PC-3 (cell line): ENCODE results near the gene MDM1. TPM values are rescaled to one million over a fixed set of nuclear protein-coding genes. Genes with fewer than 3 reads are reported as not detected.

Experiments
- ATAC-seq: fragments of 200-7000 bp; cut with Tn5 transposase; 2 replicates; pipeline ENCODE4 v1.9.1; 2020; ENCODE audit warnings: mild to moderate bottlenecking, moderate library complexity
- BruUV-seq: library from RNA; stranded (reverse); fragments of 400-500 nt; replicated peaks from 2 replicates; lab custom pipeline; 2021; lab: Mats Ljungman, UMichigan
- CTCF ChIA-PET: fragments of 300-600 bp; sonication (Branson Sonifier 250); formaldehyde crosslinking; loops from one replicate; lab custom pipeline; 2022; ENCODE audit warnings: antibody characterized with exemption; lab: Charles Lee
- POLR2A ChIA-PET: fragments of 300-600 bp; sonication (Branson Sonifier 250); formaldehyde crosslinking; loops from one replicate; lab custom pipeline; 2022; ENCODE audit warnings: antibody characterized with exemption; ENCODE audit not compliant: unreplicated experiment; lab: Charles Lee
- DNase-seq: peaks from one replicate; pipeline ENCODE4 v3.0.0-alpha.2; 2015
- H2AFZ ChIP-seq: fragments of 300-600 bp; sonication (generic); 2 replicates; pipeline ENCODE4 v1.6.0; 2016; ENCODE audit warnings: antibody characterized with exemption, low read length
- H3F3A ChIP-seq: fragments of 300-600 bp; sonication (generic); one replicate; pipeline ENCODE4 v1.6.0; 2017; ENCODE audit warnings: antibody characterized with exemption, low read length, control low read depth, mild to moderate bottlenecking; ENCODE audit not compliant: unreplicated experiment
- H3K27ac ChIP-seq: fragments of 300-600 bp; sonication (generic); 2 replicates; pipeline ENCODE4 v1.5.1; 2016; ENCODE audit warnings: mild to moderate bottlenecking, low read length
- H3K27me3 ChIP-seq: fragments of 300-600 bp; sonication (generic); 2 replicates; pipeline ENCODE4 v1.6.1; 2016; ENCODE audit warnings: low read length, mixed read lengths
- H3K36me3 ChIP-seq: fragments of 300-600 bp; sonication (generic); 2 replicates; pipeline ENCODE4 v1.6.1; 2016; ENCODE audit warnings: low read depth, mixed run types, low read length, mixed read lengths
- H3K4me1 ChIP-seq: fragments of 300-600 bp; sonication (generic); 2 replicates; pipeline ENCODE4 v1.5.1; 2016; ENCODE audit warnings: low read length; ENCODE audit not compliant: insufficient read depth
- H3K4me2 ChIP-seq: fragments of 300-600 bp; sonication (generic); 2 replicates; pipeline ENCODE4 v1.6.0; 2016; ENCODE audit warnings: low read length
- H3K4me3 ChIP-seq: fragments of 300-600 bp; sonication (generic); 2 replicates; pipeline ENCODE4 v1.5.1; 2016; ENCODE audit warnings: mild to moderate bottlenecking, low read length, mixed read lengths
- H3K79me2 ChIP-seq: fragments of 300-600 bp; sonication (generic); 2 replicates; pipeline ENCODE4 v1.6.1; 2017; ENCODE audit warnings: low read length, mixed read lengths
- H3K9ac ChIP-seq: fragments of 300-600 bp; sonication (generic); 2 replicates; pipeline ENCODE4 v1.6.0; 2016; ENCODE audit warnings: mild to moderate bottlenecking, low read length
- H3K9me2 ChIP-seq: fragments of 300-600 bp; sonication (generic); replicated peaks from 2 replicates; pipeline ENCODE4 v1.6.1; 2016; ENCODE audit warnings: mixed run types, low read length, mixed read lengths
- H3K9me3 ChIP-seq: fragments of 300-600 bp; sonication (generic); 2 replicates; pipeline ENCODE4 v1.6.1; 2016; ENCODE audit warnings: low read length, mixed read lengths
- H4K20me1 ChIP-seq: fragments of 300-600 bp; sonication (generic); 2 replicates; pipeline ENCODE4 v1.6.1; 2016; ENCODE audit warnings: low read length, mixed read lengths
- EZH2 ChIP-seq: fragments of 300-600 bp; sonication (generic); IDR thresholded peaks from one replicate; pipeline ENCODE4 v1.6.1; 2017; ENCODE audit warnings: antibody characterized with exemption, mild to moderate bottlenecking, low read length; ENCODE audit not compliant: unreplicated experiment
- EZH2phosphoT487 ChIP-seq: fragments of 300-600 bp; sonication (generic); IDR thresholded peaks from 2 replicates; pipeline ENCODE4 v1.6.1; 2018; ENCODE audit warnings: mild to moderate bottlenecking, antibody characterized with exemption, low read length, borderline replicate concordance
- intact Hi-C: fragments of 100-400 bp; cut with micrococcal nuclease; formaldehyde crosslinking; loops from 2 replicates; pipeline ENCODE4 v1.9.0; 2023
- total RNA-seq: library from RNA; depleted of rRNA; stranded (reverse); fragments of >200 nt; gene quantifications from 2 replicates; pipeline ENCODE4 v1.2.3, GENCODE V29; 2014
- TF ChIP-seq, protein P1 (sequence below): fragments of 300-600 bp; sonication (generic); conservative IDR thresholded peaks from 2 replicates; pipeline ENCODE4 v1.5.1; 2017; ENCODE audit warnings: antibody characterized with exemption, low read depth, mild to moderate bottlenecking, low read length

The MDM1 gene
- total RNA-seq, 1 experiment from 2014 or later: 10.4 TPM

- DNase-seq (no peak), ATAC-seq (no peak)
- Histone ChIP-seq H3K4me1 (no peaks in the 10 kb centered on the region; the same call in 1 of the 2 replicates), H3K4me3 (no peak overlapping the region), H2AFZ (no peak overlapping the region), H4K20me1 (no peaks in the 10 kb centered on the region), H3K27me3 (no peaks in the 10 kb centered on the region), H3K9ac (no peak overlapping the region), H3K36me3 (no peaks in the 10 kb centered on the region), H3K79me2 (no peaks in the 10 kb centered on the region), H3K27ac (no peak overlapping the region), H3K4me2 (no peak overlapping the region), H3K9me3 (no peaks in the 10 kb centered on the region), H3F3A (no peaks in the 10 kb centered on the region), H3K9me2 (no peaks in the 10 kb centered on the region)
- ChIA-PET CTCF (no interaction called here), POLR2A (no interaction called here)
- TF ChIP-seq EZH2: no peak
- TF ChIP-seq, protein P1, sequence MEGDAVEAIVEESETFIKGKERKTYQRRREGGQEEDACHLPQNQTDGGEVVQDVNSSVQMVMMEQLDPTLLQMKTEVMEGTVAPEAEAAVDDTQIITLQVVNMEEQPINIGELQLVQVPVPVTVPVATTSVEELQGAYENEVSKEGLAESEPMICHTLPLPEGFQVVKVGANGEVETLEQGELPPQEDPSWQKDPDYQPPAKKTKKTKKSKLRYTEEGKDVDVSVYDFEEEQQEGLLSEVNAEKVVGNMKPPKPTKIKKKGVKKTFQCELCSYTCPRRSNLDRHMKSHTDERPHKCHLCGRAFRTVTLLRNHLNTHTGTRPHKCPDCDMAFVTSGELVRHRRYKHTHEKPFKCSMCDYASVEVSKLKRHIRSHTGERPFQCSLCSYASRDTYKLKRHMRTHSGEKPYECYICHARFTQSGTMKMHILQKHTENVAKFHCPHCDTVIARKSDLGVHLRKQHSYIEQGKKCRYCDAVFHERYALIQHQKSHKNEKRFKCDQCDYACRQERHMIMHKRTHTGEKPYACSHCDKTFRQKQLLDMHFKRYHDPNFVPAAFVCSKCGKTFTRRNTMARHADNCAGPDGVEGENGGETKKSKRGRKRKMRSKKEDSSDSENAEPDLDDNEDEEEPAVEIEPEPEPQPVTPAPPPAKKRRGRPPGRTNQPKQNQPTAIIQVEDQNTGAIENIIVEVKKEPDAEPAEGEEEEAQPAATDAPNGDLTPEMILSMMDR: no peak
- intact Hi-C loops: no loop called here
- no TSS peak for BruUV-seq
These were observed 42.0 kb downstream of the MDM1 start for GRCh38 chr12:68290126-68290525.

DNA sequence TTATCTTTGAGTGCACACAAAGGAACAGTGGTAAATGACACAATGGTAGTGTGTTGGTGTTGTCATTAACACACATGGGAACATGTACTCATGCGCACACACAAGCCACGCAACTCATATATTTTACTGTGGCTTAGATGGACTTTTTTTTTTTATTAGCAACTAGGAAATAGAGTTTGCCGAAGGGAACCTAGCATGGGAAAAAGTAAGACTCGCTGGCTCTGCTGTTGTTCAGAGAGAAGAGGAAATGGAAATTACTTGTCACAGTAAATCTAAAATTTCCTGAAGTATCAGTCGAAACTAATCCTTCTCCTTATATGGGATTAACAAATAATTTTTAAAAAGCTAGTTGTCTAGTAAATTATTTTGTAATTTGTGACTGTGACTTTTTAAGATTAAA, 45.1 kb downstream of the MDM1 start:
- Histone ChIP-seq H3K27me3 (no peaks in the 10 kb centered on the region), H2AFZ (no peak overlapping the region), H3K79me2 (no peaks in the 10 kb centered on the region), H3F3A (no peaks in the 10 kb centered on the region), H3K9me2 (no peaks in the 10 kb centered on the region), H3K4me1 (no peaks in the 10 kb centered on the region; the same call in 1 of the 2 replicates), H3K27ac (no peak overlapping the region), H3K4me2 (no peak overlapping the region), H3K9ac (no peak overlapping the region), H3K36me3 (no peaks in the 10 kb centered on the region), H3K9me3 (no peaks in the 10 kb centered on the region), H4K20me1 (no peaks in the 10 kb centered on the region), H3K4me3 (no peak overlapping the region)
- TF ChIP-seq EZH2 (no peak), EZH2phosphoT487 (no peak)
- TF ChIP-seq, protein P1: no peak
- BruUV-seq: no TSS peak
- ATAC-seq: no peak
- DNase-seq: no peak
- intact Hi-C loops: no loop called here
- ChIA-PET CTCF (no interaction called here), POLR2A (no interaction called here)

DNA sequence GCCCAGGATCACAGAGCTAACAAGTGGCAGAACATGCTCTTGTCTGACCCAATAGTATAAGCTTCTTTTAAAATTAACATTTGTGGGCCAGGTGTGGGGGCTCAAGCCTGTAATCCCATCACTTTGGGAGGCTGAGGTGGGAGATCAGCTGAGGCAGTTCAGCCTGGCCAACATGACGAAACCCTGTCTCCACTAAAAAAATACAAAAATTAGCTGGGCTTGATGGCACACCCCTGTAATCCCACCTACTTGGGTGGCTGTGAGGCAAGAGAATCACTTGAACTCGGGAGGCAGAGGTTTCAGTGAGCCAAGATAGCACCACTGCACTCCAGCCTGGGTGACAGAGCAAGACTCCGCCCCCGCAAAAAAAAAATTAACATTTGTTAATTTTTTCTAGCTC, 45.8 kb downstream of the MDM1 start:
- Histone ChIP-seq H3K9me3 (no peaks in the 10 kb centered on the region), H3K27ac (no peak overlapping the region), H3K4me3 (no peak overlapping the region), H2AFZ (no peak overlapping the region), H3K4me2 (no peak overlapping the region), H4K20me1 (no peaks in the 10 kb centered on the region), H3K9ac (no peak overlapping the region), H3F3A (no peaks in the 10 kb centered on the region), H3K36me3 (no peaks in the 10 kb centered on the region), H3K27me3 (no peaks in the 10 kb centered on the region), H3K4me1 (no peaks in the 10 kb centered on the region; the same call in 1 of the 2 replicates), H3K79me2 (no peaks in the 10 kb centered on the region), H3K9me2 (no peaks in the 10 kb centered on the region)
- CTCF ChIA-PET: no interaction called here
- no peak for DNase-seq
- ATAC-seq: no peak; the same call in 1 of the 2 replicates
- intact Hi-C loops: no loop called here
- BruUV-seq: no TSS peak
- TF ChIP-seq EZH2 (no peak), EZH2phosphoT487 (no peak)
- TF ChIP-seq, protein P1: no peak
- POLR2A ChIA-PET: interaction anchor here (0.6 kb wide), 2 partner anchors 10 to 591 kb away, joined by 3 read pairs; no protein-coding TSS in a partner anchor
